GM21528 (cell line): ENCODE results near the gene OCLN.
"Not testable (repeated sequence)": the region's sequence is repeated elsewhere in the genome, so short reads cannot be mapped to it uniquely, and the experiment has no call there.

Source experiments
- ATAC-seq: cut with Tn5 transposase; IDR thresholded peaks from one replicate; pipeline ENCODE4 v1.9.1; 2021; ENCODE audit warnings: mild to moderate bottlenecking, moderate library complexity; ENCODE audit not compliant: unreplicated experiment, low FRiP score

OCLN gene

GRCh38 chr5:69527128-69527770 is 34.7 kb downstream of the OCLN start:
- ATAC-seq: no peak

- ATAC-seq: no peak
Observed at GRCh38 chr5:69528035-69528434, 35.4 kb downstream of the OCLN start.

GRCh38 chr5:69528609-69529008 is 36.0 kb downstream of the OCLN start:
- ATAC-seq: no peak

GRCh38 chr5:69530561-69531405 is 38.2 kb downstream of the OCLN start:
- no peak for ATAC-seq

- no peak for ATAC-seq
Observed at GRCh38 chr5:69531406-69531801, 38.8 kb downstream of the OCLN start.

GRCh38 chr5:69537911-69538310 is 45.3 kb downstream of the OCLN start:
- not testable (repeated sequence) for ATAC-seq

GRCh38 chr5:69538735-69539134 is 46.1 kb downstream of the OCLN start:
- ATAC-seq: not testable (repeated sequence)

GRCh38 chr5:69541347-69541746 is 48.8 kb downstream of the OCLN start:
- not testable (repeated sequence) for ATAC-seq

- not testable (repeated sequence) for ATAC-seq
Observed at GRCh38 chr5:69542838-69543618, 50.4 kb downstream of the OCLN start.

GRCh38 chr5:69544602-69545001 is 52.0 kb downstream of the OCLN start:
- not testable (repeated sequence) for ATAC-seq

GRCh38 chr5:69559908-69560330 is 67.3 kb downstream of the OCLN start, which contains the start of gene GTF2H2C:
Gene GTF2H2C (plus strand): TSS chr5:69560191. CDS start chr5:69565133, 4,942 bp downstream.
- ATAC-seq: peak; percentile 94

GRCh38 chr5:69560587-69561431 is 68.2 kb downstream of the OCLN start:
- not testable (repeated sequence) for ATAC-seq

- ATAC-seq: not testable (repeated sequence)
Observed at GRCh38 chr5:69566172-69566571, 73.6 kb downstream of the OCLN start.

GRCh38 chr5:69568072-69568471 is 75.5 kb downstream of the OCLN start:
- not testable (repeated sequence) for ATAC-seq

GRCh38 chr5:69583356-69583755 is 90.8 kb downstream of the OCLN start:
- not testable (repeated sequence) for ATAC-seq

GRCh38 chr5:69596114-69596840 is 103.7 kb downstream of the OCLN start:
- ATAC-seq: not testable (repeated sequence)

GRCh38 chr5:69601947-69602346 is 109.4 kb downstream of the OCLN start:
- ATAC-seq: peak; percentile 83

GRCh38 chr5:69606839-69607238 is 114.2 kb downstream of the OCLN start:
- not testable (repeated sequence) for ATAC-seq
